Mesenchymal stem cell (in vitro differentiated cells and primary cell): ENCODE results near the gene GOLM1.
A peak's percentile ranks its signal among the peaks of the same experiment; 100 is the strongest.

ENCODE experiments used
- DNase-seq: peaks from one replicate; pipeline ENCODE4 v3.0.0-alpha.2; 2013
- H2AFZ ChIP-seq: one replicate; pipeline ENCODE4 v1.6.1; 2013; ENCODE audit warnings: low read depth, mild to moderate bottlenecking, control low read depth, inconsistent platforms, low read length, moderate library complexity
- H2AK5ac ChIP-seq: 2 replicates; pipeline ENCODE4 v1.6.1; 2013; ENCODE audit warnings: low read length, moderate library complexity, mild to moderate bottlenecking, inconsistent platforms; ENCODE audit not compliant: severe bottlenecking
- H2BK120ac ChIP-seq: one replicate; pipeline ENCODE4 v1.6.1; 2013; ENCODE audit warnings: low read depth, mild to moderate bottlenecking, inconsistent platforms, low read length, moderate library complexity
- H2BK12ac ChIP-seq, 2 experiments: one replicate each; pipeline ENCODE4 v1.6.1; 2013; ENCODE audit warnings: inconsistent platforms in 2 of 2, low read length in 2 of 2, mild to moderate bottlenecking in 2 of 2, moderate library complexity in 2 of 2, control low read depth in 1 of 2
- H2BK15ac ChIP-seq: one replicate; pipeline ENCODE4 v1.6.1; 2013; ENCODE audit warnings: mild to moderate bottlenecking, low read depth, inconsistent platforms; ENCODE audit not compliant: poor library complexity, severe bottlenecking
- H2BK5ac ChIP-seq: 2 replicates; pipeline ENCODE4 v1.6.1; 2013; ENCODE audit warnings: low read depth, mild to moderate bottlenecking, low read length, control low read depth, inconsistent platforms; ENCODE audit not compliant: poor library complexity, severe bottlenecking
- H3K14ac ChIP-seq, 2 experiments: one replicate each; pipeline ENCODE4 v1.6.1; 2013; ENCODE audit warnings: inconsistent platforms in 2 of 2, low read length in 2 of 2, control low read depth in 1 of 2, mild to moderate bottlenecking in 1 of 2, moderate library complexity in 1 of 2
- H3K18ac ChIP-seq, 2 experiments: one replicate each; pipeline ENCODE4 v1.6.1; 2013; ENCODE audit warnings: inconsistent platforms in 2 of 2, low read length in 2 of 2, control low read depth in 1 of 2, low read depth in 1 of 2, mild to moderate bottlenecking in 1 of 2
- H3K23ac ChIP-seq, 2 experiments: one replicate each; pipeline ENCODE4 v1.6.1; 2013; ENCODE audit warnings: inconsistent platforms in 2 of 2, low read length in 2 of 2, mild to moderate bottlenecking in 2 of 2, moderate library complexity in 2 of 2, control low read depth in 1 of 2
- H3K27ac ChIP-seq: 2 replicates; pipeline ENCODE4 v1.5.1; 2013; ENCODE audit warnings: mild to moderate bottlenecking, moderate library complexity, low read length, control low read depth, inconsistent platforms; ENCODE audit not compliant: poor library complexity, severe bottlenecking
- H3K27me3 ChIP-seq, 2 experiments: 2 replicates each; pipeline versions ENCODE4 v1.6.1 to v1.7.0; 2013; ENCODE audit warnings: low read length in 2 of 2, mild to moderate bottlenecking in 2 of 2, moderate library complexity in 2 of 2, control low read depth in 1 of 2, inconsistent platforms in 1 of 2; ENCODE audit not compliant: control insufficient read depth in 1 of 2, insufficient read depth in 1 of 2
- H3K36me3 ChIP-seq, 2 experiments: 2 replicates each; pipeline versions ENCODE4 v1.6.1 to v1.7.0; 2013; ENCODE audit warnings: low read length in 2 of 2, control low read depth in 1 of 2, inconsistent platforms in 1 of 2, low read depth in 1 of 2, mild to moderate bottlenecking in 1 of 2; ENCODE audit not compliant: insufficient read depth in 2 of 2, control insufficient read depth in 1 of 2
- H3K4ac ChIP-seq, 2 experiments: one replicate each; pipeline ENCODE4 v1.6.1; 2013; ENCODE audit warnings: inconsistent platforms in 2 of 2, low read length in 2 of 2, mild to moderate bottlenecking in 2 of 2, moderate library complexity in 2 of 2, control low read depth in 1 of 2, low read depth in 1 of 2
- H3K4me1 ChIP-seq: 2 replicates; pipeline ENCODE4 v1.6.1; 2013; ENCODE audit warnings: low read depth, low read length, control low read depth; ENCODE audit not compliant: control insufficient read depth, insufficient read depth
- H3K4me2 ChIP-seq: 2 replicates; pipeline ENCODE4 v1.6.1; 2013; ENCODE audit warnings: low read length, mild to moderate bottlenecking, inconsistent platforms; ENCODE audit not compliant: poor library complexity, severe bottlenecking
- H3K4me3 ChIP-seq, 2 experiments: 2 replicates each; pipeline versions ENCODE4 v1.5.1 to v1.7.0; 2013; ENCODE audit warnings: low read length in 2 of 2, mild to moderate bottlenecking in 2 of 2, control low read depth in 1 of 2, low read depth in 1 of 2; ENCODE audit not compliant: insufficient read depth in 1 of 2
- H3K79me1 ChIP-seq: replicated peaks from 2 replicates; pipeline ENCODE4 v1.6.1; 2013; ENCODE audit warnings: mild to moderate bottlenecking, control low read depth, low read length, inconsistent platforms; ENCODE audit not compliant: poor library complexity, severe bottlenecking
- H3K9ac ChIP-seq: 2 replicates; pipeline ENCODE4 v1.7.0; 2013; ENCODE audit warnings: mild to moderate bottlenecking, low read length, moderate library complexity
- H3K9me3 ChIP-seq: 2 replicates; pipeline ENCODE4 v1.7.0; 2013; ENCODE audit warnings: mild to moderate bottlenecking, low read length; ENCODE audit not compliant: control insufficient read depth
- H4K8ac ChIP-seq: one replicate; pipeline ENCODE4 v1.6.1; 2013; ENCODE audit warnings: inconsistent platforms, mild to moderate bottlenecking, low read length, moderate library complexity
- H4K91ac ChIP-seq: one replicate; pipeline ENCODE4 v1.6.1; 2013; ENCODE audit warnings: mild to moderate bottlenecking, low read length, inconsistent platforms
- WGBS: methylation state at CpG from one replicate; pipeline ENCODE4 v1.1.7; 2013; ENCODE audit warnings: mixed read lengths; 5-methylcytosine and 5-hydroxymethylcytosine counted together

GOLM1 gene

DNA sequence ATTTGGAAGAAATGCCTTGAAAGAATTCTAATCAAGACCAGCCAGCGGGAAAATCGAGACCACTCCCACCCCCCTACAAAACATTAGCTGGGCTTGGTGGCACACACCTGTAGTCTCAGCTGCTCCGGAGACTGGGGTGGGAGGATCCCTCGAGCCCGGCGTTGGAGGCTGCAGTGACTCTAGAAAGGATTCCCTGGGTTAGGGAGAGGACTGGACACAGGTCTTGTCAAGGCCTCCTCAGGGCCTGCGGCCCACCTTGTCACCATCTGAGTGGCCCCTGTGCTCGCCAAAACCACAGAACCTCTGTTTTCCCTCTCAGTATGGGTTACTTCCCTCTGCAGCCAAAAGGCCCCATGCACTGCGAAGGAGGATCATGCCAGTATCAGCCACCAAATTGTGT is 16.5 kb upstream of the GOLM1 start:
- Histone ChIP-seq H3K4me3 (no peak overlapping the region), H3K36me3 (no peaks in the 10 kb centered on the region), H2BK5ac (no peak overlapping the region), H3K9me3 (no peaks in the 10 kb centered on the region), H4K8ac (no peak overlapping the region), H2AFZ (no peak overlapping the region), H3K79me1 (no peaks in the 10 kb centered on the region), H4K91ac (no peak overlapping the region), H3K4me1 (no peaks in the 10 kb centered on the region), H3K14ac (no peak overlapping the region), H2AK5ac (no peak overlapping the region), H3K4me2 (no peak overlapping the region), H3K27me3 (peaks cover 0 to 9% of the 10 kb centered on the region in 2 experiments), H2BK12ac (no peak overlapping the region), H3K9ac (no peak overlapping the region), H3K27ac (no peak overlapping the region), H2BK15ac (no peak overlapping the region), H3K18ac (no peak overlapping the region), H3K4ac (no peak overlapping the region), H2BK120ac (no peak overlapping the region), H3K23ac (no peak overlapping the region)
- WGBS, result 93% methylated on average over 6 of the region's 9 CpGs
- DNase-seq, result no peak

- no peaks in the 10 kb centered on the region for H3K4me1 ChIP-seq
- H3K27ac ChIP-seq, result no peak overlapping the region
- H2BK12ac ChIP-seq, result no peak overlapping the region
- no peaks in the 10 kb centered on the region for H3K9me3 ChIP-seq
- no peak overlapping the region for H3K18ac ChIP-seq
- peak overlapping the region in 1 of 2 experiments; percentile 27 for H3K14ac ChIP-seq
- no peak overlapping the region for H2BK15ac ChIP-seq
- H4K91ac ChIP-seq, result no peak overlapping the region
- no peak overlapping the region for H3K23ac ChIP-seq
- H3K4ac ChIP-seq, result no peak overlapping the region
- no peak overlapping the region for H2AK5ac ChIP-seq
- H2BK120ac ChIP-seq, result no peak overlapping the region
- no peaks in the 10 kb centered on the region for H3K79me1 ChIP-seq
- H3K4me3 ChIP-seq, result no peak overlapping the region
- no peak overlapping the region for H2AFZ ChIP-seq
- no peak for DNase-seq
- WGBS, result 85% methylated on average over 4 of the region's 5 CpGs
- H4K8ac ChIP-seq, result no peak overlapping the region
- H3K27me3 ChIP-seq, result peaks cover 0 to 4% of the 10 kb centered on the region in 2 experiments
- no peak overlapping the region for H2BK5ac ChIP-seq
- no peak overlapping the region for H3K9ac ChIP-seq
- H3K4me2 ChIP-seq, result no peak overlapping the region
- H3K36me3 ChIP-seq, result no peaks in the 10 kb centered on the region
These were observed 12.7 kb upstream of the GOLM1 start for GRCh38 chr9:86112057-86112456.

GRCh38 chr9:86102626-86103025 is 3.3 kb upstream of the GOLM1 start:
- H3K36me3 ChIP-seq, result peaks cover 0 to 3% of the 10 kb centered on the region in 2 experiments

DNA sequence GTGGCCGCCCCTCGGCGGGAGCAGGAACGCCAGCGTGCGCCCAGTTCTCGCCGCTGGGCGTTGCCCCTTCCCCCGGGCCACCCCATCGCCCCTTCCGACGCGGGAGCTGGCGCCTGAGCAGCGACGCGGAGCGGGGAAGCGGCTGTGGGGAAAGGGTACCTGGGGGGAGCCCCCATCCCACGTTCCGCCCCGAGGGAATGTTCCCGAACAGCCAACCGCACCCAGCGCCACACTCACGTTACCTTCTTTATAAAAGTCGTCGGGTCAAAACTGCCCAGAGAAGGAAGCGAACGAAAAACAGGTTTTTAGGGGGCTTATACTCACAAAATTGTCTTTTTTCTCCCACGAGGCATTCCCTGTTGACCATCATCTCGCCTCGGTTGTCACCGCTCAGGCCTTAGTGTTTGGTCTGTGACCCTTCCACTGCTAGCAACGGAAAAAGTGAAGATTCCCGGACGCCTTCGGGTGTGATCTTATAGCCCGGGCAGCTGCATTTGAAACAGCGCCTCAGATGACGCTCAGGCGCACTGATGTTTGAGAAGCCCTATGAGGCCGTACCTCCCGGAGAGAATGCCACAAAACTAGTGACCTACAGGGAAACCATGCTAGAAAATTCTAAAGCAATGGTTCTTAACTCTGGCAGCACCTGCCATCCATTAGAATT is 475 bp upstream of the GOLM1 start:
- H3K4me3 ChIP-seq, result peak overlapping the region; percentile 84 to 87
- H3K36me3 ChIP-seq, result peaks cover 0 to 3% of the 10 kb centered on the region in 2 experiments
- H3K9me3 ChIP-seq, result no peaks in the 10 kb centered on the region
- H2AFZ ChIP-seq, result peak overlapping the region; percentile 48
- peak overlapping the region; percentile 92 for H3K9ac ChIP-seq
- H3K27me3 ChIP-seq, result no peaks in the 10 kb centered on the region
- peaks cover 5% of the 10 kb centered on the region for H3K4me1 ChIP-seq
- peak overlapping the region in 1 of 2 experiments; percentile 89 for H3K23ac ChIP-seq
- peak; percentile 80 for DNase-seq
- no peak overlapping the region for H2AK5ac ChIP-seq
- WGBS, result 1% methylated on average over 37 of the region's 45 CpGs
- H2BK12ac ChIP-seq, result peak overlapping the region in 1 of 2 experiments; percentile 51
- H3K79me1 ChIP-seq, result peaks cover 14% of the 10 kb centered on the region
- H4K8ac ChIP-seq, result peak overlapping the region; percentile 27
- H3K14ac ChIP-seq, result no peak overlapping the region
- peak overlapping the region; percentile 33 for H3K27ac ChIP-seq
- no peak overlapping the region for H2BK15ac ChIP-seq
- H2BK120ac ChIP-seq, result no peak overlapping the region
- peak overlapping the region in 1 of 2 experiments; percentile 97 for H3K18ac ChIP-seq
- no peak overlapping the region for H2BK5ac ChIP-seq
- peak overlapping the region in 1 of 2 experiments; percentile 19 for H3K4ac ChIP-seq
- peak overlapping the region; percentile 98 for H3K4me2 ChIP-seq
- H4K91ac ChIP-seq, result no peak overlapping the region

More at GRCh38 chr9:86102626-86103025, 3.3 kb upstream of the GOLM1 start:
- no peak overlapping the region for H3K4me2 ChIP-seq
- no peak overlapping the region for H3K18ac ChIP-seq
- H2BK15ac ChIP-seq, result no peak overlapping the region
- peaks cover 1% of the 10 kb centered on the region for H3K4me1 ChIP-seq
- no peak overlapping the region for H3K23ac ChIP-seq
- no peaks in the 10 kb centered on the region for H3K9me3 ChIP-seq
- peak overlapping the region in 1 of 2 experiments; percentile 65 for H3K14ac ChIP-seq
- H2AK5ac ChIP-seq, result no peak overlapping the region
- WGBS, result 96% methylated on average over 3 of the region's 3 CpGs
- no peak overlapping the region for H3K4ac ChIP-seq
- no peak overlapping the region for H4K91ac ChIP-seq
- DNase-seq, result no peak
- H3K27me3 ChIP-seq, result no peaks in the 10 kb centered on the region
- H3K79me1 ChIP-seq, result peaks cover 5% of the 10 kb centered on the region
- no peak overlapping the region for H2BK12ac ChIP-seq
- H2BK120ac ChIP-seq, result no peak overlapping the region
- H3K27ac ChIP-seq, result no peak overlapping the region
- H4K8ac ChIP-seq, result no peak overlapping the region
- H3K9ac ChIP-seq, result no peak overlapping the region
- H2AFZ ChIP-seq, result no peak overlapping the region
- peak overlapping the region in 1 of 2 experiments; percentile 24 for H3K4me3 ChIP-seq
- no peak overlapping the region for H2BK5ac ChIP-seq
